Upper lobe of left lung (tissue), 6 donors: ENCODE measurements around the gene SURF6. TPM values are rescaled to one million over a fixed set of nuclear protein-coding genes. Genes with fewer than 3 reads are reported as not detected.
"Not testable (repeated sequence)": the region's sequence is repeated elsewhere in the genome, so short reads cannot be mapped to it uniquely, and the experiment has no call there.

Source experiments
- ATAC-seq, 2 donors: fragments of 200-7000 bp; cut with Tn5 transposase; one replicate each; pipeline ENCODE4 v1.9.1; 2022; ENCODE audit warnings: mild to moderate bottlenecking in 2 of 2, moderate library complexity in 2 of 2; ENCODE audit not compliant: low FRiP score in 2 of 2
- DNase-seq, 2 donors: peaks; one replicate each; pipeline ENCODE4 v3.0.0-alpha.2; 2019 to 2020
- H3K27ac ChIP-seq, 4 donors: fragments of 200-600 bp; sonication (generic); one replicate each; pipeline ENCODE4 v1.5.1; 2016 to 2019
- H3K27me3 ChIP-seq, 4 donors: fragments of 200-600 bp; sonication (generic); one replicate each; pipeline ENCODE4 v1.5.1; 2017 to 2019
- H3K36me3 ChIP-seq, 4 donors: fragments of 200-600 bp; sonication (generic); one replicate each; pipeline ENCODE4 v1.5.1; 2016 to 2019
- H3K4me1 ChIP-seq, 4 donors: fragments of 200-600 bp; sonication (generic); one replicate each; pipeline ENCODE4 v1.5.1; 2018 to 2019
- H3K4me3 ChIP-seq, 4 donors: fragments of 200-600 bp; sonication (generic); one replicate each; pipeline ENCODE4 v1.5.1; 2017 to 2019; ENCODE audit warnings: mild to moderate bottlenecking in 2 of 4, moderate library complexity in 1 of 4
- H3K9me3 ChIP-seq, 4 donors: fragments of 200-600 bp; sonication (generic); one replicate each; pipeline ENCODE4 v1.5.1; 2018 to 2019
- CTCF ChIP-seq, 6 experiments: fragments of 450-650 bp in 4 of 6; fragments of 200-600 bp in 2 of 6; sonication (generic) in 2 of 6; IDR thresholded peaks; one replicate each; pipeline ENCODE4 v1.5.1; 2016 to 2019; ENCODE audit warnings: antibody characterized with exemption in 6 of 6
- EP300 ChIP-seq, 4 donors: sonication (generic); formaldehyde crosslinking; IDR thresholded peaks; one replicate each; pipeline ENCODE4 v1.5.1; 2017; ENCODE audit warnings: antibody characterized with exemption in 4 of 4, control low read depth in 2 of 4
- POLR2A ChIP-seq, 4 donors: fragments of 450-650 bp; IDR thresholded peaks; one replicate each; pipeline ENCODE4 v1.5.1; 2016 to 2017; ENCODE audit warnings: antibody characterized with exemption in 4 of 4, mild to moderate bottlenecking in 2 of 4
- POLR2AphosphoS5 ChIP-seq, 2 donors: sonication (generic); formaldehyde crosslinking; IDR thresholded peaks; one replicate each; pipeline ENCODE4 v1.5.1; 2017; ENCODE audit warnings: antibody characterized with exemption in 2 of 2
- WGBS, 2 donors: methylation state at CpG; one replicate each; pipeline ENCODE4 v1.1.5; 2017 to 2018; 5-methylcytosine and 5-hydroxymethylcytosine counted together
- small RNA-seq, 4 donors: library from RNA; depleted of rRNA; stranded (forward); fragments of <200 nt; gene quantifications; one replicate each; pipeline ENCODE3, GENCODE V24; 2016
- total RNA-seq, 6 donors: library from RNA; depleted of rRNA in 4 of 6; stranded (reverse); fragments of >200 nt in 4 of 6; gene quantifications; one replicate each; pipeline versions ENCODE4 v1.1.0 to v1.2.1, GENCODE V29; 2016 to 2021
- donor health status: DM: no; HTN: no; CAD: no; lungs with moderate emphysema.
- donor health status: DM: no; HTN: yes; CAD: no; lungs with severe emphysema.

The SURF6 gene
- total RNA-seq, 6 donors from 2014 or later: 16.6 to 30.4 (median 24.7) TPM

GRCh38 chr9:133284362-133284761 is 51.6 kb downstream of the SURF6 start:
- WGBS, 2 donors: 93 to 95% methylated on average over 8 of the region's 8 CpGs
- no peak for ATAC-seq
- Histone ChIP-seq H3K36me3 (no peaks in the 10 kb centered on the region), H3K4me1 (no peaks in the 10 kb centered on the region), H3K27ac (no peak overlapping the region), H3K27me3 (no peaks in the 10 kb centered on the region), H3K4me3 (no peak overlapping the region), H3K9me3 (no peaks in the 10 kb centered on the region)
- no peak for DNase-seq
- no peak for TF ChIP-seq CTCF (IDR thresholded peaks at IDR 0.05)
- no peak for TF ChIP-seq POLR2A (IDR thresholded peaks at IDR 0.05)
- no peak for TF ChIP-seq POLR2AphosphoS5 (IDR thresholded peaks at IDR 0.05)
- TF ChIP-seq EP300 (IDR thresholded peaks at IDR 0.05): no peak

GRCh38 chr9:133283255-133284032 is 52.5 kb downstream of the SURF6 start:
- H3K36me3 ChIP-seq, H3K4me1 ChIP-seq, H3K27ac ChIP-seq, H3K9me3 ChIP-seq, H3K4me3 ChIP-seq, DNase-seq, H3K27me3 ChIP-seq, ATAC-seq: not testable (repeated sequence)
- WGBS, 2 donors: 78 to 88% methylated on average over 16 of the region's 16 CpGs

GRCh38 chr9:133282464-133283238 is 53.3 kb downstream of the SURF6 start:
- Histone ChIP-seq H3K27me3 (no peaks in the 10 kb centered on the region), H3K36me3 (no peaks in the 10 kb centered on the region), H3K4me3 (no peak overlapping the region), H3K9me3 (no peaks in the 10 kb centered on the region), H3K4me1 (no peaks in the 10 kb centered on the region), H3K27ac (peak overlapping the region in 1 of 4 donors; percentile 52)
- WGBS, 2 donors: 54 to 57% methylated on average over 7 of the region's 7 CpGs
- no peak for TF ChIP-seq CTCF (IDR thresholded peaks at IDR 0.05)
- TF ChIP-seq POLR2A (IDR thresholded peaks at IDR 0.05): no peak
- TF ChIP-seq POLR2AphosphoS5 (IDR thresholded peaks at IDR 0.05): no peak
- no peak for TF ChIP-seq EP300 (IDR thresholded peaks at IDR 0.05)
- DNase-seq: no peak
- ATAC-seq: no peak

GRCh38 chr9:133280392-133280791 is 55.6 kb downstream of the SURF6 start:
- DNase-seq (no peak), ATAC-seq (no peak)
- Histone ChIP-seq H3K4me3 (no peak overlapping the region), H3K27me3 (peaks cover 0 to 7% (median 0%) of the 10 kb centered on the region in 4 donors), H3K27ac (no peak overlapping the region), H3K9me3 (no peaks in the 10 kb centered on the region), H3K36me3 (no peaks in the 10 kb centered on the region), H3K4me1 (peaks cover 0 to 5% (median 2%) of the 10 kb centered on the region in 4 donors)
- WGBS, 2 donors: 71 to 78% methylated on average over 5 of the region's 5 CpGs
- no peak for TF ChIP-seq POLR2AphosphoS5 (IDR thresholded peaks at IDR 0.05)
- TF ChIP-seq EP300 (IDR thresholded peaks at IDR 0.05): no peak
- TF ChIP-seq POLR2A (IDR thresholded peaks at IDR 0.05): no peak

Small RNA genes within 50 kb of the gene (small RNA-seq; reads per million reads assigned to genes)
- gene RF00019 (0 reads per million in 4 donors), gene SNORD24 (0 reads per million in 4 donors), gene SNORD36A (0 reads per million in 4 donors), gene SNORD36B (0 reads per million in 4 donors), gene SNORD36C (0 reads per million in 4 donors)

Other genes starting within 250 kb of the SURF6 start
- gene RALGDS, start 214.9 kb downstream of the SURF6 start, total RNA-seq: 100 to 1,000 TPM in 3 of 6 donors, 10 to 100 TPM in 3; 57.1 to 117 (median 88.9) TPM
- gene GBGT1, start 172.3 kb downstream of the SURF6 start, total RNA-seq: 10 to 100 TPM in 5 of 6 donors, 1 to 10 TPM in 1; 9.1 to 71.2 (median 36.0) TPM
- not detected for gene OBP2B, start 126.9 kb downstream of the SURF6 start, total RNA-seq
- 10 to 100 TPM in 5 of 6 donors, 1 to 10 TPM in 1; 7.6 to 84.9 (median 35.4) TPM for gene ABO, start 61.0 kb downstream of the SURF6 start, total RNA-seq
- 10 to 100 TPM; 28.1 to 41.0 (median 30.5) TPM for gene MED22, start 11.9 kb upstream of the SURF6 start, total RNA-seq
- gene RPL7A, start 12.0 kb upstream of the SURF6 start, total RNA-seq: 1,000 to 10,000 TPM in 4 of 6 donors, 100 to 1,000 TPM in 2; 840 to 1,613 (median 1,352) TPM
- 10 to 100 TPM; 25.1 to 64.8 (median 45.5) TPM for gene SURF1, start 20.3 kb upstream of the SURF6 start, total RNA-seq
- gene SURF2, start 20.4 kb upstream of the SURF6 start, total RNA-seq: 10 to 100 TPM; 18.1 to 31.5 (median 21.7) TPM
- gene SURF4, start 39.9 kb upstream of the SURF6 start, total RNA-seq: 100 to 1,000 TPM in 5 of 6 donors, 10 to 100 TPM in 1; 66.0 to 208 (median 137) TPM
- gene STKLD1, start 40.2 kb upstream of the SURF6 start, total RNA-seq: 1 to 10 TPM in 3 of 6 donors, under 1 TPM in 1, not detected in 2; 0.59 to 3.1 (median 1.6) TPM
- gene REXO4, start 81.8 kb upstream of the SURF6 start, total RNA-seq: 10 to 100 TPM; 14.7 to 34.3 (median 23.1) TPM
- gene ADAMTS13, start 86.2 kb upstream of the SURF6 start, total RNA-seq: 1 to 10 TPM; 1.4 to 9.4 (median 2.5) TPM
- gene CACFD1, start 123.8 kb upstream of the SURF6 start, total RNA-seq: 10 to 100 TPM; 31.1 to 52.8 (median 38.5) TPM
- gene SLC2A6, start 142.9 kb upstream of the SURF6 start, total RNA-seq: 10 to 100 TPM in 2 of 6 donors, 1 to 10 TPM in 4; 5.2 to 17.2 (median 7.5) TPM
- not detected for gene MYMK, start 188.8 kb upstream of the SURF6 start, total RNA-seq
- gene ADAMTSL2, start 198.5 kb upstream of the SURF6 start, total RNA-seq: 10 to 100 TPM in 4 of 6 donors, 1 to 10 TPM in 2; 1.4 to 34.8 (median 19.2) TPM